ENCODE data around the gene GREM2. TPM values are rescaled to one million over a fixed set of nuclear protein-coding genes. Genes with fewer than 3 reads are reported as not detected.

Gene GREM2
- polyA plus RNA-seq, 2 donors = 1.0 to 3.5 TPM

GRCh38 chr1:240597153-240597745 is 14.7 kb downstream of the GREM2 start:
- Histone ChIP-seq H3K27ac (ENCODE audit: low read depth in 2 of 2, low read length in 1 of 2) (peak overlapping the region in 1 of 2 donors; percentile 35), H3K9me3 (ENCODE audit: control insufficient read depth in 2 of 2, insufficient read depth in 1 of 2, low read depth in 1 of 2, low read length in 1 of 2) (peaks cover 0 to 3% of the 10 kb centered on the region in 2 donors), H3K36me3 (ENCODE audit: control insufficient read depth in 2 of 2, insufficient read depth in 2 of 2, low read length in 1 of 2) (no peaks in the 10 kb centered on the region), H3K4me1 (ENCODE audit: control insufficient read depth in 2 of 2, insufficient read depth in 2 of 2, low read length in 1 of 2) (no peaks in the 10 kb centered on the region), H3K27me3 (ENCODE audit: control insufficient read depth in 1 of 2, insufficient read depth in 2 of 2, low read length in 2 of 2) (no peaks in the 10 kb centered on the region), H3K4me3 (ENCODE audit: low read depth in 1 of 2, low read length in 2 of 2) (no peak overlapping the region)
- WGBS, 2 donors = 38 to 41% methylated on average over 12 of the region's 12 CpGs

DNA sequence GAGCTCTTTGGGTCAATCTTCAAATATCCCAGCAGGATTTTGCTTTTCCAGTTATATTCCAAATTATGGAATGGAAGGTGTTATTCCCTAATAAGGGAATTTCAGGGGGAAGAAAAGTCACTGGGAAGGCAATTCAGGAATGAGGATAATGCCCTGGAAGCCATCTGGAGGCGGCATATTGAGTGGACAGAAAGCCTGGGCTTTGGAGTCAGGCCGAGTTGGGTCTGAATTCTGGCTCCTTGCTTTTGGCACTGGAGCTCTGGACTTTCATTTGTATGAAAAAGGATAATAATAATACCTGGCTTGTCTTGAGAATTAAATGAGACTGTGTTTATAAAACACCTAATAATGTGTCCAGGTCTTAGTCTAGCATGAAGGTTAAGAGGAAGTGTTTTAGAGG is 16.5 kb downstream of the GREM2 start:
- peaks cover 0 to 3% of the 10 kb centered on the region in 2 donors for H3K9me3 ChIP-seq (ENCODE audit: control insufficient read depth in 2 of 2, insufficient read depth in 1 of 2, low read depth in 1 of 2, low read length in 1 of 2)
- no peak overlapping the region for H3K4me3 ChIP-seq (ENCODE audit: low read depth in 1 of 2, low read length in 2 of 2)
- H3K27me3 ChIP-seq (ENCODE audit: control insufficient read depth in 1 of 2, insufficient read depth in 2 of 2, low read length in 2 of 2) = no peaks in the 10 kb centered on the region
- no peak overlapping the region for H3K27ac ChIP-seq (ENCODE audit: low read depth in 2 of 2, low read length in 1 of 2)
- H3K4me1 ChIP-seq (ENCODE audit: control insufficient read depth in 2 of 2, insufficient read depth in 2 of 2, low read length in 1 of 2) = no peaks in the 10 kb centered on the region
- no peaks in the 10 kb centered on the region for H3K36me3 ChIP-seq (ENCODE audit: control insufficient read depth in 2 of 2, insufficient read depth in 2 of 2, low read length in 1 of 2)
- WGBS, 2 donors = 71 to 72% methylated on average over 2 of the region's 2 CpGs

GRCh38 chr1:240591564-240591963 is 20.4 kb downstream of the GREM2 start:
- Histone ChIP-seq H3K4me3 (ENCODE audit: low read depth in 1 of 2, low read length in 2 of 2) (no peak overlapping the region), H3K27me3 (ENCODE audit: control insufficient read depth in 1 of 2, insufficient read depth in 2 of 2, low read length in 2 of 2) (no peaks in the 10 kb centered on the region), H3K36me3 (ENCODE audit: control insufficient read depth in 2 of 2, insufficient read depth in 2 of 2, low read length in 1 of 2) (no peaks in the 10 kb centered on the region), H3K4me1 (ENCODE audit: control insufficient read depth in 2 of 2, insufficient read depth in 2 of 2, low read length in 1 of 2) (no peaks in the 10 kb centered on the region), H3K9me3 (ENCODE audit: control insufficient read depth in 2 of 2, insufficient read depth in 1 of 2, low read depth in 1 of 2, low read length in 1 of 2) (peaks cover 0 to 5% of the 10 kb centered on the region in 2 donors), H3K27ac (ENCODE audit: low read depth in 2 of 2, low read length in 1 of 2) (no peak overlapping the region)
- WGBS, 2 donors = 67 to 71% methylated on average over 3 of the region's 3 CpGs

DNA sequence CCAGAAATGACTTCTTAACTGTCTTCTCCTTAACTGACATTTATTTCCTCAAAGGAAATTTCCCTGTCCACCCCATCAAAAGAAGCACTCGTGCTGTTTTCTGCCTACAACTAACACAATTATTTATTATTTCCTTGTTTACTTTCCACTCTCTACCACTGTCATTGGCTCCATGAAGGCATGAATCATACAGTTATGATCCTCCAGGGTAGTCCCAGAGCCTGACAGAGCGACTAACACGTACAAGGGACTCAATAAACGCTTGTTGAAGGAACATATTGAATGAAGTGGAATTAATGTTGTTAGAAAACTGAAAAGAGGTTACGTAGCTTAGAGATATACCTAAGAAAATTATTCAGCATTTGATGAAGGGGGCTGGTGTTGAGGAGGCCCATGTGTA is 20.9 kb downstream of the GREM2 start:
- H3K27ac ChIP-seq (ENCODE audit: low read depth in 2 of 2, low read length in 1 of 2) = no peak overlapping the region
- H3K27me3 ChIP-seq (ENCODE audit: control insufficient read depth in 1 of 2, insufficient read depth in 2 of 2, low read length in 2 of 2) = no peaks in the 10 kb centered on the region
- WGBS, 2 donors = 72 to 81% methylated on average over 5 of the region's 5 CpGs
- H3K4me1 ChIP-seq (ENCODE audit: control insufficient read depth in 2 of 2, insufficient read depth in 2 of 2, low read length in 1 of 2) = no peaks in the 10 kb centered on the region
- no peak overlapping the region for H3K4me3 ChIP-seq (ENCODE audit: low read depth in 1 of 2, low read length in 2 of 2)
- H3K36me3 ChIP-seq (ENCODE audit: control insufficient read depth in 2 of 2, insufficient read depth in 2 of 2, low read length in 1 of 2) = no peaks in the 10 kb centered on the region
- peaks cover 0 to 5% of the 10 kb centered on the region in 2 donors for H3K9me3 ChIP-seq (ENCODE audit: control insufficient read depth in 2 of 2, insufficient read depth in 1 of 2, low read depth in 1 of 2, low read length in 1 of 2)

- H3K27ac ChIP-seq (ENCODE audit: low read depth in 2 of 2, low read length in 1 of 2) = no peak overlapping the region
- WGBS, 2 donors = 86 to 93% methylated on average over 5 of the region's 5 CpGs
- H3K27me3 ChIP-seq (ENCODE audit: control insufficient read depth in 1 of 2, insufficient read depth in 2 of 2, low read length in 2 of 2) = no peaks in the 10 kb centered on the region
- peaks cover 0 to 5% of the 10 kb centered on the region in 2 donors for H3K9me3 ChIP-seq (ENCODE audit: control insufficient read depth in 2 of 2, insufficient read depth in 1 of 2, low read depth in 1 of 2, low read length in 1 of 2)
- no peaks in the 10 kb centered on the region for H3K4me1 ChIP-seq (ENCODE audit: control insufficient read depth in 2 of 2, insufficient read depth in 2 of 2, low read length in 1 of 2)
- H3K36me3 ChIP-seq (ENCODE audit: control insufficient read depth in 2 of 2, insufficient read depth in 2 of 2, low read length in 1 of 2) = no peaks in the 10 kb centered on the region
- no peak overlapping the region for H3K4me3 ChIP-seq (ENCODE audit: low read depth in 1 of 2, low read length in 2 of 2)
Measured at GRCh38 chr1:240589585-240590110, 22.3 kb downstream of the GREM2 start.

- H3K27ac ChIP-seq (ENCODE audit: low read depth in 2 of 2, low read length in 1 of 2) = no peak overlapping the region
- no peak overlapping the region for H3K4me3 ChIP-seq (ENCODE audit: low read depth in 1 of 2, low read length in 2 of 2)
- no peaks in the 10 kb centered on the region for H3K36me3 ChIP-seq (ENCODE audit: control insufficient read depth in 2 of 2, insufficient read depth in 2 of 2, low read length in 1 of 2)
- peaks cover 0 to 2% of the 10 kb centered on the region in 2 donors for H3K9me3 ChIP-seq (ENCODE audit: control insufficient read depth in 2 of 2, insufficient read depth in 1 of 2, low read depth in 1 of 2, low read length in 1 of 2)
- 61 to 71% methylated on average over 2 of the region's 2 CpGs for WGBS, 2 donors
- no peaks in the 10 kb centered on the region for H3K4me1 ChIP-seq (ENCODE audit: control insufficient read depth in 2 of 2, insufficient read depth in 2 of 2, low read length in 1 of 2)
- H3K27me3 ChIP-seq (ENCODE audit: control insufficient read depth in 1 of 2, insufficient read depth in 2 of 2, low read length in 2 of 2) = no peaks in the 10 kb centered on the region
Measured at GRCh38 chr1:240586006-240586405, 25.9 kb downstream of the GREM2 start.

DNA sequence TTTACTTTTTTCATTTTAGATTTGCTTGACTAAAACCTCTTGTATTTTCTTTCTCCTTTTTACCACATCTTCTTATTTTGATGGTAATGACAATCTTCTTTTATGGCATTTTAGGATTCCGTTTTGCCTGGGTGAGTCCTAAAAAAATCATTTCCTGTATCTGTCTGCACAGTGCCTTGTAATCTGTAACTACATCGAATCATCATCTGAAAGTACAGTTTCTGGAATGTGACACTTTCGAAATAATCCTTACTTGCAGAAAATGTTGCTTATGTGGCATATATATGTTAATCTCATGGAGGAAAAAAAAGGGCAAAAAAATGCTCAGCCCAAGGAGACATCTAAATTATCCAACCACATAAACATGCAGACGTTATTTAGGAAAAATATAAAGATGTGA is 29.0 kb downstream of the GREM2 start:
- H3K36me3 ChIP-seq (ENCODE audit: control insufficient read depth in 2 of 2, insufficient read depth in 2 of 2, low read length in 1 of 2) = no peaks in the 10 kb centered on the region
- H3K4me3 ChIP-seq (ENCODE audit: low read depth in 1 of 2, low read length in 2 of 2) = no peak overlapping the region
- no peak overlapping the region for H3K27ac ChIP-seq (ENCODE audit: low read depth in 2 of 2, low read length in 1 of 2)
- H3K9me3 ChIP-seq (ENCODE audit: control insufficient read depth in 2 of 2, insufficient read depth in 1 of 2, low read depth in 1 of 2, low read length in 1 of 2) = no peaks in the 10 kb centered on the region
- no peaks in the 10 kb centered on the region for H3K27me3 ChIP-seq (ENCODE audit: control insufficient read depth in 1 of 2, insufficient read depth in 2 of 2, low read length in 2 of 2)
- no peaks in the 10 kb centered on the region for H3K4me1 ChIP-seq (ENCODE audit: control insufficient read depth in 2 of 2, insufficient read depth in 2 of 2, low read length in 1 of 2)
- WGBS, 2 donors = 64 to 69% methylated on average over 4 of the region's 4 CpGs

DNA sequence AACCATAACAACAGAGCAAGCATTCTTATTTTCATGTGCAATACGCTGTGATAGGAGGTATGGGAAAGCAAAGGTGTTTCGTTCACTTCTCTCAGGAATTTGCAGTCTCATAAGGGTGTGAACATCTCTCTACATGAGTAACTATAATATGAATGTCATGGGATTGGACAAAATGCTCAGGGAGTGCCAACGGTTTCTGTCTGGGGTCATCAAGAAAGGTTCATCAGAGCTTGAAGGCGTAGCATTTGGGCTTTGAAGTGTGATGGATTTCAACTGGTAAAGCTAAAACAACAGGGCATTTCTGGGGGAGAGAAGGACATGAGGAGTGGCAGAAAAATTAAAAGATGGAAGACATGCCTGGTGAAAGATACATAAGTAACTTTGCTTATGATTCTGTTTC is 32.4 kb downstream of the GREM2 start:
- H3K36me3 ChIP-seq (ENCODE audit: control insufficient read depth in 2 of 2, insufficient read depth in 2 of 2, low read length in 1 of 2) = no peaks in the 10 kb centered on the region
- H3K9me3 ChIP-seq (ENCODE audit: control insufficient read depth in 2 of 2, insufficient read depth in 1 of 2, low read depth in 1 of 2, low read length in 1 of 2) = no peaks in the 10 kb centered on the region
- no peaks in the 10 kb centered on the region for H3K27me3 ChIP-seq (ENCODE audit: control insufficient read depth in 1 of 2, insufficient read depth in 2 of 2, low read length in 2 of 2)
- no peaks in the 10 kb centered on the region for H3K4me1 ChIP-seq (ENCODE audit: control insufficient read depth in 2 of 2, insufficient read depth in 2 of 2, low read length in 1 of 2)
- no peak overlapping the region for H3K4me3 ChIP-seq (ENCODE audit: low read depth in 1 of 2, low read length in 2 of 2)
- no peak overlapping the region for H3K27ac ChIP-seq (ENCODE audit: low read depth in 2 of 2, low read length in 1 of 2)
- 79 to 80% methylated on average over 4 of the region's 4 CpGs for WGBS, 2 donors

GRCh38 chr1:240577095-240577494 is 34.9 kb downstream of the GREM2 start:
- Histone ChIP-seq H3K9me3 (ENCODE audit: control insufficient read depth in 2 of 2, insufficient read depth in 1 of 2, low read depth in 1 of 2, low read length in 1 of 2) (no peaks in the 10 kb centered on the region), H3K27me3 (ENCODE audit: control insufficient read depth in 1 of 2, insufficient read depth in 2 of 2, low read length in 2 of 2) (no peaks in the 10 kb centered on the region), H3K4me3 (ENCODE audit: low read depth in 1 of 2, low read length in 2 of 2) (no peak overlapping the region), H3K36me3 (ENCODE audit: control insufficient read depth in 2 of 2, insufficient read depth in 2 of 2, low read length in 1 of 2) (no peaks in the 10 kb centered on the region), H3K27ac (ENCODE audit: low read depth in 2 of 2, low read length in 1 of 2) (no peak overlapping the region), H3K4me1 (ENCODE audit: control insufficient read depth in 2 of 2, insufficient read depth in 2 of 2, low read length in 1 of 2) (no peaks in the 10 kb centered on the region)
- 42 to 59% methylated on average over 5 of the region's 5 CpGs for WGBS, 2 donors

DNA sequence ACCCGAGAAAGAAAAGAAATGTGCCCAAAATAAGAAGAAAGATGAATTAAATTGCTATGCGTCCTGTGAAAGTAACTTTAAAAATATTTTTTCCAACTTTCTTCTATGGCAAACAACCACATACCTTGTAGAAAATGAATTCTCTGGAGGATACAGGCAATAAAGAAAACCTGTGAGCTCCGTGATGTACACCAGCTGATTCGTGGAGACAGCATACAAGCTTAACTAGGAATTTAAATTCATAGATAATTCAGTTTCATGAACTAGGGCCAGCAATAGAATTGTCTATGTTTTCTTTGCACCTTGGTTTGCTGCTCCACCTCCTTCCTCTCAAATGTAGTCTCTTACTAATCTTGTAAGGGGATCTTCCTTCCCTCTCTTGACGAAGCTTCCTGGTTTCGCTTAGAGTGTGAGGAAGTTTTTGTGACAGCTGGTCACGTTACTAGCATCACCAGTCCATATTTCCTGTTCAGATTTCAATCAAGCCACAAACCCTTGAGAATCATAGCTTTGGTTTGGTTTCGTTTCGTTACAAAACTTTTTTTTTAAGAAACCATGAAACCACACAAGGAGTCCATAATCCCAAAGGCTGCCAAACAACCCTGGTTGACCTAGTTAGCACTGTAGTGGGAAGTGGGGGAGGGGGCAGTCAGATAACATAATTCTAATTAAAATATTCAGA is 35.8 kb downstream of the GREM2 start:
- Histone ChIP-seq H3K36me3 (ENCODE audit: control insufficient read depth in 2 of 2, insufficient read depth in 2 of 2, low read length in 1 of 2) (no peaks in the 10 kb centered on the region), H3K9me3 (ENCODE audit: control insufficient read depth in 2 of 2, insufficient read depth in 1 of 2, low read depth in 1 of 2, low read length in 1 of 2) (no peaks in the 10 kb centered on the region), H3K4me1 (ENCODE audit: control insufficient read depth in 2 of 2, insufficient read depth in 2 of 2, low read length in 1 of 2) (no peaks in the 10 kb centered on the region), H3K4me3 (ENCODE audit: low read depth in 1 of 2, low read length in 2 of 2) (no peak overlapping the region), H3K27me3 (ENCODE audit: control insufficient read depth in 1 of 2, insufficient read depth in 2 of 2, low read length in 2 of 2) (no peaks in the 10 kb centered on the region), H3K27ac (ENCODE audit: low read depth in 2 of 2, low read length in 1 of 2) (no peak overlapping the region)
- WGBS, 2 donors = 51% methylated on average over 9 of the region's 9 CpGs

Data from esophagus (tissue), 2 donors.